Cardiac ventricle fibroblast (primary cell): ENCODE data around the gene TSPEAR. TPM values are rescaled to one million over a fixed set of nuclear protein-coding genes. Genes with fewer than 3 reads are reported as not detected.

Source experiments
- total RNA-seq: library from RNA; depleted of rRNA; stranded (reverse); fragments of >200 nt; gene quantifications from 2 replicates; pipeline ENCODE4 v1.2.3, GENCODE V29; 2015

Gene TSPEAR
- total RNA-seq, 1 donor from 2014 or later, result not detected

GRCh38 chr21:44573630-44574456, 137.5 kb downstream of the TSPEAR start, which contains the start of gene KRTAP10-4:
Gene KRTAP10-4 (plus strand): TSS chr21:44573729. CDS start chr21:44573759, 30 bp downstream.

GRCh38 chr21:44558695-44559094, 152.7 kb downstream of the TSPEAR start, which contains the start of gene KRTAP10-3:
Gene KRTAP10-3 (minus strand): TSS chr21:44558795. CDS start chr21:44558715, 80 bp downstream.

GRCh38 chr21:44551340-44551961, 159.9 kb downstream of the TSPEAR start, which contains the start of gene KRTAP10-2:
Gene KRTAP10-2 (minus strand): TSS chr21:44551505. CDS start chr21:44551458, 47 bp downstream.

GRCh38 chr21:44539991-44540666, 171.2 kb downstream of the TSPEAR start, which contains the start of gene KRTAP10-1:
Gene KRTAP10-1 (minus strand): TSS chr21:44540195. CDS start chr21:44540150, 45 bp downstream.

GRCh38 chr21:44454747-44455523, 256.4 kb downstream of the TSPEAR start, which contains the start of gene LRRC3:
Gene LRRC3 (plus strand): TSS chr21:44455510. CDS start chr21:44456645, 1,135 bp downstream.

Other genes starting within 250 kb of the TSPEAR start
- not detected in 2 replicates for gene KRTAP10-1, start 171.4 kb downstream of the TSPEAR start, total RNA-seq
- gene KRTAP10-2, start 160.1 kb downstream of the TSPEAR start, total RNA-seq, result not detected in 2 replicates
- gene KRTAP10-3, start 152.8 kb downstream of the TSPEAR start, total RNA-seq, result not detected in 2 replicates
- gene KRTAP10-4, start 137.8 kb downstream of the TSPEAR start, total RNA-seq, result not detected in 2 replicates
- not detected in 2 replicates for gene KRTAP10-5, start 131.0 kb downstream of the TSPEAR start, total RNA-seq
- gene KRTAP10-6, start 119.1 kb downstream of the TSPEAR start, total RNA-seq, result not detected in 2 replicates
- gene KRTAP10-7, start 111.0 kb downstream of the TSPEAR start, total RNA-seq, result not detected in 2 replicates
- gene KRTAP10-8, start 99.5 kb downstream of the TSPEAR start, total RNA-seq, result not detected in 2 replicates
- not detected in 2 replicates for gene KRTAP10-9, start 84.5 kb downstream of the TSPEAR start, total RNA-seq
- gene KRTAP10-10, start 74.2 kb downstream of the TSPEAR start, total RNA-seq, result not detected in 2 replicates
- gene KRTAP10-11, start 65.2 kb downstream of the TSPEAR start, total RNA-seq, result not detected in 2 replicates
- gene KRTAP12-4, start 56.9 kb downstream of the TSPEAR start, total RNA-seq, result not detected in 2 replicates
- gene KRTAP12-3, start 53.6 kb downstream of the TSPEAR start, total RNA-seq, result not detected in 2 replicates
- gene KRTAP12-2, start 44.6 kb downstream of the TSPEAR start, total RNA-seq, result not detected in 2 replicates
- not detected in 2 replicates for gene KRTAP12-1, start 29.4 kb downstream of the TSPEAR start, total RNA-seq
- gene KRTAP10-12, start 14.4 kb downstream of the TSPEAR start, total RNA-seq, result not detected in 2 replicates
- 22.3 and 30.2 TPM in 2 replicates for gene UBE2G2, start 90.2 kb upstream of the TSPEAR start, total RNA-seq
- gene SUMO3, start 106.5 kb upstream of the TSPEAR start, total RNA-seq, result 66.7 and 80.6 TPM in 2 replicates
- gene PTTG1IP, start 162.1 kb upstream of the TSPEAR start, total RNA-seq, result 186 and 220 TPM in 2 replicates
- gene ITGB2, start 209.3 kb upstream of the TSPEAR start, total RNA-seq, result not detected in 2 replicates
- gene SLX9, start 228.5 kb upstream of the TSPEAR start, total RNA-seq, result 12.3 and 12.6 TPM in 2 replicates